ENCODE measurements around the gene DNAJC15.

Gene DNAJC15

GRCh38 chr13:43077461-43077860 lies 54.1 kb downstream of the DNAJC15 start:
- H3K36me3 ChIP-seq (ENCODE audit: control insufficient read depth, insufficient read depth, low read length): no peaks in the 10 kb centered on the region
- no peak overlapping the region for H3K4me3 ChIP-seq (replicated peaks; ENCODE audit: low read depth, low read length)
- no peak for DNase-seq (ENCODE audit: extremely low read depth, insufficient read length)
- TF ChIP-seq, protein P1, sequence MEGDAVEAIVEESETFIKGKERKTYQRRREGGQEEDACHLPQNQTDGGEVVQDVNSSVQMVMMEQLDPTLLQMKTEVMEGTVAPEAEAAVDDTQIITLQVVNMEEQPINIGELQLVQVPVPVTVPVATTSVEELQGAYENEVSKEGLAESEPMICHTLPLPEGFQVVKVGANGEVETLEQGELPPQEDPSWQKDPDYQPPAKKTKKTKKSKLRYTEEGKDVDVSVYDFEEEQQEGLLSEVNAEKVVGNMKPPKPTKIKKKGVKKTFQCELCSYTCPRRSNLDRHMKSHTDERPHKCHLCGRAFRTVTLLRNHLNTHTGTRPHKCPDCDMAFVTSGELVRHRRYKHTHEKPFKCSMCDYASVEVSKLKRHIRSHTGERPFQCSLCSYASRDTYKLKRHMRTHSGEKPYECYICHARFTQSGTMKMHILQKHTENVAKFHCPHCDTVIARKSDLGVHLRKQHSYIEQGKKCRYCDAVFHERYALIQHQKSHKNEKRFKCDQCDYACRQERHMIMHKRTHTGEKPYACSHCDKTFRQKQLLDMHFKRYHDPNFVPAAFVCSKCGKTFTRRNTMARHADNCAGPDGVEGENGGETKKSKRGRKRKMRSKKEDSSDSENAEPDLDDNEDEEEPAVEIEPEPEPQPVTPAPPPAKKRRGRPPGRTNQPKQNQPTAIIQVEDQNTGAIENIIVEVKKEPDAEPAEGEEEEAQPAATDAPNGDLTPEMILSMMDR (IDR thresholded peaks at IDR 0.05; ENCODE audit: insufficient read depth, low read length, poor library complexity, severe bottlenecking): no peak
- no peaks in the 10 kb centered on the region for H3K27me3 ChIP-seq (replicated peaks; ENCODE audit: control insufficient read depth, insufficient read depth, low read length)

DNA sequence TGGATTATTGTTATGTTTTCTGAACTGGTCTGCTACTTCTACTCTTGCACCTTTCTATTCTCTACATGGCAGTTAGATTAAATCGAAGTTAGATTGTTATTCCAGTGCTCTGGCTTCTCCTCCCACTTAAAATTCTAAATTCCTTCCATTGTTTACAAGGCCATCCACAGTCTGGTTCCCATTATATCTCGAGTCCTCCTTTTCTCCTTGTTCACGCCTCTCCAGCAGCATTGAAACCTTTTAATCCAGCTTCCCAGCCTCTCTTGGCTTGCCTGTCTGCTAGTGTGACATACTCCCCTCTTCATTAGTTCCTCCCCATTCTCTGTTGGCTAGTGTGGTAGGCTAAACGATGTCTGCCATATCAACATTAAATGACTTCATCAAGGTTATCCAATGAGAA lies 54.5 kb downstream of the DNAJC15 start:
- Histone ChIP-seq H3K27me3 (replicated peaks; ENCODE audit: control insufficient read depth, insufficient read depth, low read length) (no peaks in the 10 kb centered on the region), H3K4me3 (replicated peaks; ENCODE audit: low read depth, low read length) (no peak overlapping the region), H3K36me3 (ENCODE audit: control insufficient read depth, insufficient read depth, low read length) (no peaks in the 10 kb centered on the region)
- TF ChIP-seq, protein P1 (IDR thresholded peaks at IDR 0.05; ENCODE audit: insufficient read depth, low read length, poor library complexity, severe bottlenecking): no peak
- no peak for DNase-seq (ENCODE audit: extremely low read depth, insufficient read length)

DNA sequence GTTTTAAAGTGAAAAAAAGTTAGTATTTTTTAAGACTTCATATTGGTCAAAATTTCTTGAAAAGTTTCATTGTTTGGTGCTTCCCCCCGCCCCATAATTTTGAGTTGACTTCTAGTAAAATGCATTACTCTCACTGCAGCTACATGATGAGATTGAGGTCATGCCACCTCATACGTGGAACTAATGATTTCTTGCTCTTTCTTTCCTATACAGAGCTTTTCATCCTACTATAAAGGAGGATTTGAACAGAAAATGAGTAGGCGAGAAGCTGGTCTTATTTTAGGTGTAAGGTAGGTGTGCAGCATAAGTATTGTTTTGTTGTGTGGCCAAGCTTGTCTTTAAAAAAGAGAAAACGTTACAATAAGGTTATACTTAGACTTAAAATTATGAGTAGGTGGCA lies 55.0 kb downstream of the DNAJC15 start:
- H3K4me3 ChIP-seq (replicated peaks; ENCODE audit: low read depth, low read length): no peak overlapping the region
- DNase-seq (ENCODE audit: extremely low read depth, insufficient read length): no peak
- no peaks in the 10 kb centered on the region for H3K36me3 ChIP-seq (ENCODE audit: control insufficient read depth, insufficient read depth, low read length)
- H3K27me3 ChIP-seq (replicated peaks; ENCODE audit: control insufficient read depth, insufficient read depth, low read length): no peaks in the 10 kb centered on the region
- TF ChIP-seq, protein P1 (IDR thresholded peaks at IDR 0.05; ENCODE audit: insufficient read depth, low read length, poor library complexity, severe bottlenecking): no peak

DNA sequence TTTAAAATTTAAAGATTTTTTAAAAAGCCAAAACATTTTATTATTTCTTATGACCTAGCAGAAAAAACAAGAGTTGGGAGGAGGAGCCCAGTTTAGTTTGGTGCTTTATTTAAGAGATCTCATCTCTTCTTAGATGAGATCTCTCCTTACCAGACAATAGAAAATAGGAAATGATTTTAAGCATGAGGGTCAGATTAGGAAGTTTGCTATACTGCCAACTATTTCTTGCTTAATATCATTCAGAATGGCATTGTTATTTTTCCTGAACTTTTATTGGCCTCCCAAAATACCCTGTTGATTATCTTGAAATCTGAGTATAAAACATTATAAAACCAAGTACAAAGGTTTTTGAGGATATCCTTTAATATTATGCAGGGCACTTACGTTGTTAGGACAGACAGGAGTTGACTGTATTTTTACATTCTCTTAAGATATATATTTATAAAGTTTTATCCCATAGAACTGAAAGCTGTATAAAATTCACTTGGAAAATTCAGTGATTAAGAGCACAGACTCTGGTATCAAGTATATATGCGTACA lies 56.1 kb downstream of the DNAJC15 start:
- no peak overlapping the region for H3K4me3 ChIP-seq (replicated peaks; ENCODE audit: low read depth, low read length)
- DNase-seq (ENCODE audit: extremely low read depth, insufficient read length): no peak
- H3K27me3 ChIP-seq (replicated peaks; ENCODE audit: control insufficient read depth, insufficient read depth, low read length): no peaks in the 10 kb centered on the region
- H3K36me3 ChIP-seq (ENCODE audit: control insufficient read depth, insufficient read depth, low read length): no peaks in the 10 kb centered on the region
- TF ChIP-seq, protein P1 (IDR thresholded peaks at IDR 0.05; ENCODE audit: insufficient read depth, low read length, poor library complexity, severe bottlenecking): no peak

DNA sequence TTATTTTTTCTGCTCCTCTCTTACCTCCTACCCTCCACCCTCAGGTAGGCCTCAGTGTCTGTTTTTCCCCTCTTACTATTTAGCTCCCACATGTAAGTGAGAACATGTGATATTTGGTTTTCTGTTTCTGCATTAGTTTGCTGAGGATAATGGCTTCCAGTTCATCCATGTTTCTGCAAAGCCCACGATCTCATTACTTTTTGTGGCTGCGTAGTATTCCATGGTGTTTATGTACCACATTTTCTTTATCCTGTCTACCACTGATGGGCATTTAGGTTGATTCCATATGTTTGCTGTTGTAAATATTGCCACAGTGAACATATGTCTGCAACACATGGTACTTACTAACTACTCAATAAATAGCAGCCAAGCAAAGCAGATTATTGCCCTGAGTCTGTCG lies 56.8 kb downstream of the DNAJC15 start:
- Histone ChIP-seq H3K4me3 (replicated peaks; ENCODE audit: low read depth, low read length) (no peak overlapping the region), H3K36me3 (ENCODE audit: control insufficient read depth, insufficient read depth, low read length) (no peaks in the 10 kb centered on the region), H3K27me3 (replicated peaks; ENCODE audit: control insufficient read depth, insufficient read depth, low read length) (no peaks in the 10 kb centered on the region)
- TF ChIP-seq, protein P1 (IDR thresholded peaks at IDR 0.05; ENCODE audit: insufficient read depth, low read length, poor library complexity, severe bottlenecking): no peak
- no peak for DNase-seq (ENCODE audit: extremely low read depth, insufficient read length)

GRCh38 chr13:43081866-43082265 lies 58.5 kb downstream of the DNAJC15 start:
- no peaks in the 10 kb centered on the region for H3K36me3 ChIP-seq (ENCODE audit: control insufficient read depth, insufficient read depth, low read length)
- TF ChIP-seq, protein P1 (IDR thresholded peaks at IDR 0.05; ENCODE audit: insufficient read depth, low read length, poor library complexity, severe bottlenecking): no peak
- DNase-seq (ENCODE audit: extremely low read depth, insufficient read length): no peak

More at GRCh38 chr13:43081866-43082265, 58.5 kb downstream of the DNAJC15 start:
- H3K27me3 ChIP-seq (replicated peaks; ENCODE audit: control insufficient read depth, insufficient read depth, low read length): no peaks in the 10 kb centered on the region
- no peak overlapping the region for H3K4me3 ChIP-seq (replicated peaks; ENCODE audit: low read depth, low read length)
